ENCODE results near the gene CMIP. TPM values are rescaled to one million over a fixed set of nuclear protein-coding genes. Genes with fewer than 3 reads are reported as not detected.
A peak's percentile ranks its signal among the peaks of the same experiment; 100 is the strongest.

The CMIP gene
- total RNA-seq, 3 donors from 2014 or later: 14.9 to 23.9 (median 17.6) TPM

DNA sequence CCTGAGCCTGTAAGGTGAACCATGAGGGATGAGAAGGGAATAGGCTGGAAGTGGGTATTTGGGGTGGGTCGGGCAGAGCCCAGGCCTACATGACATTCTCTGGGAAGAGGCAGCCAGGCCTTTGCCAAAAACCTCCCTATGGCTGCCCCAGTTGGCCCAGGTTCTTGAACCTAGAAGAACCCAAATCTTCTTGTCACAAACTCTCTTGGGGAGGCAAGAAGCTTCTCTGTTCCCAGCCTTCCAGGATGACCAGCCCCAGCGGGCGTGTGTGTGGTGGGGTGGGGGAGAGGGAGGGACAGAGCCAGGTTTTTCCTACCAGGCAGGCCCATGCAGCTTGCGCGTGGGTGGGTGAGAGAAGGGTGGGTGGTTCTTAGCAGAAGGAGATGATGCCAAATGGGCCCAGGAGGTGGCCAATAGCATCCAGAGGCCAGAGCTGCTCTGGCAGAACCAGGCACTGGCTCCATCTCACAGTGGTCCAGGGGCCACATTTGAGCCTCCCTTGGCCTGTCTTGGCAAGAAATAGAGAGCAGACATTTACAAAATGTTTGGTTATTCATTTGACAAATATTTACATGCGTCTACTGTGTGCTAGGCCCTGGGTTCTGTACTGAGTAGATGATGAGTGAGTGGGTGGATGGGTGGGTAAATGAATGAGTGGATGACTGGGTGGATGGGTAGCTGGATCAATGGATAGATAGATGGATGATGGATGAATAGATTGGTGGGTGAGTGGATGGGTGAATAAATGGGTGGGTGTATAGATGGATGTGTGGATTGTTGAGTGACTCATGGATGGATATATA, 290.2 kb downstream of the CMIP start:
- Histone ChIP-seq H3K36me3 (no peaks in the 10 kb centered on the region), H3K4me3 (no peak overlapping the region), H3K9me3 (no peaks in the 10 kb centered on the region), H3K27ac (no peak overlapping the region), H3K27me3 (no peaks in the 10 kb centered on the region), H3K4me1 (peaks cover 0 to 7% of the 10 kb centered on the region in 2 donors)
- DNase-seq (ENCODE audit: low spot score in 2 of 2): no peak
- intact Hi-C loops (cut with DNase I; ENCODE audit: low total_unique reads): no loop called here
- TF ChIP-seq POLR2AphosphoS5 (IDR thresholded peaks at IDR 0.05): no peak
- no peak for TF ChIP-seq POLR2A (IDR thresholded peaks at IDR 0.05)
- TF ChIP-seq, protein P1, sequence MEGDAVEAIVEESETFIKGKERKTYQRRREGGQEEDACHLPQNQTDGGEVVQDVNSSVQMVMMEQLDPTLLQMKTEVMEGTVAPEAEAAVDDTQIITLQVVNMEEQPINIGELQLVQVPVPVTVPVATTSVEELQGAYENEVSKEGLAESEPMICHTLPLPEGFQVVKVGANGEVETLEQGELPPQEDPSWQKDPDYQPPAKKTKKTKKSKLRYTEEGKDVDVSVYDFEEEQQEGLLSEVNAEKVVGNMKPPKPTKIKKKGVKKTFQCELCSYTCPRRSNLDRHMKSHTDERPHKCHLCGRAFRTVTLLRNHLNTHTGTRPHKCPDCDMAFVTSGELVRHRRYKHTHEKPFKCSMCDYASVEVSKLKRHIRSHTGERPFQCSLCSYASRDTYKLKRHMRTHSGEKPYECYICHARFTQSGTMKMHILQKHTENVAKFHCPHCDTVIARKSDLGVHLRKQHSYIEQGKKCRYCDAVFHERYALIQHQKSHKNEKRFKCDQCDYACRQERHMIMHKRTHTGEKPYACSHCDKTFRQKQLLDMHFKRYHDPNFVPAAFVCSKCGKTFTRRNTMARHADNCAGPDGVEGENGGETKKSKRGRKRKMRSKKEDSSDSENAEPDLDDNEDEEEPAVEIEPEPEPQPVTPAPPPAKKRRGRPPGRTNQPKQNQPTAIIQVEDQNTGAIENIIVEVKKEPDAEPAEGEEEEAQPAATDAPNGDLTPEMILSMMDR (IDR thresholded peaks at IDR 0.05): no peak

DNA sequence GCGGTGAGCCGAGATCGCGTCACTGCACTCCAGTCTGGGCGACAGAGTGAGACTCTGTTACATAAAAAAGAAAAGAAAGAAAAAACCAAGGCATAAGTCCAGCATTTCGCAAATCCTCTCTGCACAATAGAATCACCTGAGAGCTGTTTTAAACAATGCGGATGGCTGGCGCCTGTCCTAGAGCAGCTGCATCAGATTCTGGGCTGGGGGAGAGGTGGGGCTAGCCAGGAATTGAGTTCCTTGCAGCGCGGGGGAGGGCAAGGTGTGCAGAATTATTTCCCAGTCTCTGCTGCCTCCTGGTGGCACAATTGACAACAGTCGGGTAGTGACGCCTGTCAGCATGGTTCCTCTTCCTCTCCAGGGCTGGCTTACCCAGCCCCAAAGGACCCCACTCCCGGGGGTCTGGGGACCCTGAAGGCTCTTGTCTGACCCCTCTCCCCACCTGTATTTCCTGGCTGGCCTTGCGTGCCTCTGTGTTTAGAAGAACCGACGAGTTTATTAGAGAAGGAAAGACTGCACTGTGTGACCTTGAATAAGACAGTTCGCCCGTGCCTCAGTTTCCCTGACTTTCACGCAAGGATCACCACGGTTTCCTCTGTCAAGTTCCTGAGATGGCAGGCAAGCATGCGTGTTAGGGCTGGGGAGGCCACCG, 293.4 kb downstream of the CMIP start:
- intact Hi-C loops (cut with DNase I; ENCODE audit: low total_unique reads): no loop called here
- Histone ChIP-seq H3K27ac (peak overlapping the region; percentile 85 to 87), H3K4me3 (peak overlapping the region in 2 of 3 donors; percentile 28 to 50)

DNA sequence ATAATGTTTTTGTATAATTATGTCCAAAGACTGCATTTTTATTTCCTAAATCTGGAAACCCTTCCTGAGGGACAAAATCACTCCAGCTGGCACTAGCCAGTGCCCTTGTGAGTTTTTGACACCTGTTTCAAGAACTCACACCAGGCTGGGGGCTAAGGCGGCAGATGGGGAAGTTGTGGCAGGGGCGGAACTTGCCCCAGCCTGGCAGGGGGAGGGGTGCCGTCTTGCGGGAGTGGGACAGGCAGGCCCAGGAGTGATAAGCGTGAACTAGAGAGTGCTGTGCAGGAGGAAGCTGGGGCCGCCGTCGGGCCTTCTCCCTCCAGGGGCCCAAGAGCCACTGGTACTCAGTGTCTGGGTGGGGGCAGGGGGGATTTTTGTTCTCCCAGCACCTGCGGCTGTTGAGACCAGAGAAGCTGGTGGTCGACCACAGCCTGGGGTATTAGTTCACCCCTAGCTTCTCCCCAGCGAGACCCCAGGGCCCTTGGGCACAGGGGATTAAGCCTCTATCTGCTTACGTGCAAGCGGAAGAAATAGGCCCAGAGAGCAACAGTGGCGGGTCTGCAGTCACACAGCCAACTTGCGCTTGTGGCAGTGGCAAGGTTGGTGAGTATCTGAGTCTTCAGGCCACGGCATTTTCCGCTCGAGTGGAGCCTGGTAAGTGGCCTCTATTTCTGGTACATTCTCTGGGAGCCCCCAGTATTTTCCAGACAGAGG, 294.3 kb downstream of the CMIP start:
- no peak for DNase-seq (ENCODE audit: low spot score in 2 of 2)
- Histone ChIP-seq H3K36me3 (no peaks in the 10 kb centered on the region), H3K27ac (no peak overlapping the region), H3K4me1 (no peaks in the 10 kb centered on the region), H3K4me3 (no peak overlapping the region), H3K9me3 (no peaks in the 10 kb centered on the region), H3K27me3 (no peaks in the 10 kb centered on the region)
- intact Hi-C loops (cut with DNase I; ENCODE audit: low total_unique reads): no loop called here
- TF ChIP-seq, protein P1 (IDR thresholded peaks at IDR 0.05): no peak
- TF ChIP-seq POLR2A (IDR thresholded peaks at IDR 0.05) (no peak), POLR2AphosphoS5 (IDR thresholded peaks at IDR 0.05) (no peak)

More for the DNA sequence above, 293.4 kb downstream of the CMIP start:
- no peaks in the 10 kb centered on the region for H3K9me3 ChIP-seq
- no peaks in the 10 kb centered on the region for H3K36me3 ChIP-seq
- no peaks in the 10 kb centered on the region for H3K27me3 ChIP-seq
- TF ChIP-seq POLR2AphosphoS5 (IDR thresholded peaks at IDR 0.05): peak in 2 of 3 donors; percentile 22 to 70
- TF ChIP-seq POLR2A (IDR thresholded peaks at IDR 0.05): no peak
- TF ChIP-seq, protein P1 (IDR thresholded peaks at IDR 0.05): peak; percentile 78 to 96 (median 96)
- no peaks in the 10 kb centered on the region for H3K4me1 ChIP-seq
- peak; percentile 89 to 96 for DNase-seq (ENCODE audit: low spot score in 2 of 2)

DNA sequence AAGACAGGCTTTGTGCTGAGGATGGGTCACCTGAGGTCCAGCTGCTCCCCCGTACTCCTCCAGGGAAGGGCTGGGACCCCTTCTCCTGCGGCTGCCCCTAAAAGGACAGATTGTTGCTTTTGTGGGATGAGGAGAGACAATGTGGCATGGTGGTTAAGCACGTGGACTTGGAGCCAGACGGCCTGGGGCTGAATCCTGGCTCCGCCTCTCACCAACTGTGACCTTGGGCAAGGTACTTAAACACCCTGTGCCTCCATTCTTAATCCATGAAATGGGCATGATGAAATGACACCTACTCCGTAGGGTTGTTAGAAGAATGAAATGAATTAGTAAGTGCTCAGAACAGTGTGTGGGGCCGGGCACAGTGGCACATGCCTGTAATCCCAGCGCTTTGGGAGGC, 294.9 kb downstream of the CMIP start:
- Histone ChIP-seq H3K9me3 (no peaks in the 10 kb centered on the region), H3K27me3 (no peaks in the 10 kb centered on the region), H3K4me3 (no peak overlapping the region), H3K4me1 (no peaks in the 10 kb centered on the region), H3K27ac (no peak overlapping the region), H3K36me3 (no peaks in the 10 kb centered on the region)
- intact Hi-C loops (cut with DNase I; ENCODE audit: low total_unique reads): no loop called here
- TF ChIP-seq, protein P1 (IDR thresholded peaks at IDR 0.05): no peak
- TF ChIP-seq POLR2A (IDR thresholded peaks at IDR 0.05): no peak
- DNase-seq (ENCODE audit: low spot score in 2 of 2): no peak
